HG03103 (cell line): ENCODE data around the gene VAMP1.

Source experiments
- ATAC-seq: cut with Tn5 transposase; IDR thresholded peaks from one replicate; pipeline ENCODE4 v1.9.1; 2021; ENCODE audit warnings: low read depth; ENCODE audit not compliant: unreplicated experiment

The VAMP1 gene

DNA sequence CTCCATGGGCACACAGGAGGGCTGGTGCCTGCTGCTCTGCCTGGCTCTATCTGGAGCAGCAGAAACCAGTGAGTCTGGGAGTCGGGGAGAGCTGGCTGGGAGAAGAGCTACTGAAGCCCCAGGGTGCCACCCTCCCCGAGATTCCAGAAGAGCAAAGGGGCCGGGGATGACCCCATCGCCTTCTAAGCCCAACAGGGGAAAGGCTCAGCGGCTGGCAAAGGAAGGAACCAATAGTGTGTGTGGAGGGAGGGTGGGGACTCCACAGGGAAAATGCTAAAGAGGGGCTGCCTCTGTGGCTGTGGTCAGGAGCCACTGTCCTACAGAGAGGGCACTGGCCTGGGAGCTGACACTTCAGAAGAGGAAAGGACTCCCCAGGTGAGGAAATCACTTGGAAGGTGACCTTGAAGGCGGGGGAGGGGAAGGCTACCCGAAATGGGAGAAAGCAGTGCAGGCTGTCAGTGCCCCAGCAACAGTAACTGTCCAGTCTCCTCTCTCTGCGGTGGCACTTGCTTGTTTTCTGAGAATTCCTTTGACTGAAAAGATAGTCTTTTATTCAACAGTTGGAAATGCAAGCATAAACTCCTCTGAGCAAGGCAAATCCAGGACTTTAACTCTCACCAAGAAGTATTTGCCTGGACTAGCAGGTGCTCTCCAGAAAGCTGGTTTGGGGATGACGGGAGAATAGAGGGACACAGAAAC lies 18.1 kb downstream of the VAMP1 start:
- ATAC-seq = no peak

DNA sequence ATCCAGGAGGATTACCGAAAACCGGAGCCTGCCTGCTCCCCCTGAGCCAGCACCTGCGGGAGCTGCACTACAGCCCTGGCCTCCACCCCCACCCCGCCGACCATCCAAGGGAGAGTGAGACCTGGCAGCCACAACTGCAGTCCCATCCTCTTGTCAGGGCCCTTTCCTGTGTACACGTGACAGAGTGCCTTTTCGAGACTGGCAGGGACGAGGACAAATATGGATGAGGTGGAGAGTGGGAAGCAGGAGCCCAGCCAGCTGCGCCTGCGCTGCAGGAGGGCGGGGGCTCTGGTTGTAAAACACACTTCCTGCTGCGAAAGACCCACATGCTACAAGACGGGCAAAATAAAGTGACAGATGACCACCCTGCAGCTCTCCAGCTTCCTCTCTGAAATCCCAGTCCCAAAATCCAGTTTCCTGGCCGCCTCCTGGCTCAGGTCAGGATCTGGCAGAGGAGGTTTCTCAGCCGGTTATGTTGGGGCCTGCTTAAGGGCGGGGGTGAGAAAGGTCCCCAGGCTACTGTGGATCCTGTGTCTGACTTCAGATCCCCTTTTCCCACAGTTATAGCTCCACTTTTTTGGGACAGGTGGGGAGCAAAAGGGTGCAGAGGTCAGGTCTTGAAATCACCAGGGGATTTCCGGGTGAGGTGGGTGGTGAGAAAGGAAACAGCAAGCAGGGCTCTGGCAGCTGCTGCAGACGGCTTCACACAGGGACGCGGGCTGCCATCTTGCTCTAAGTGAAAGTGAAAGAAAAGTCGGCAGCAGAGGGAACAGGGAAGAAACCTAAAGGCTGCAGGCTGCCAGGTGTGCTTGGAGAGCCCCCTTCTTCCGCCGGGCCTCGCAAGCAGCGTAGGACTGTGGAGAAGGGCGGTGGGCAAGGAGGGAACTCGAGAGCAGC lies 18.9 kb downstream of the VAMP1 start, which contains the start of gene TAPBPL:
TAPBPL (plus strand) TSS at position 695 of the 897 bp plus-strand sequence. CDS start 207 bp downstream, outside the sequence.
- no peak for ATAC-seq

GRCh38 chr12:6450869-6451347 lies 19.6 kb downstream of the VAMP1 start:
- no peak for ATAC-seq

DNA sequence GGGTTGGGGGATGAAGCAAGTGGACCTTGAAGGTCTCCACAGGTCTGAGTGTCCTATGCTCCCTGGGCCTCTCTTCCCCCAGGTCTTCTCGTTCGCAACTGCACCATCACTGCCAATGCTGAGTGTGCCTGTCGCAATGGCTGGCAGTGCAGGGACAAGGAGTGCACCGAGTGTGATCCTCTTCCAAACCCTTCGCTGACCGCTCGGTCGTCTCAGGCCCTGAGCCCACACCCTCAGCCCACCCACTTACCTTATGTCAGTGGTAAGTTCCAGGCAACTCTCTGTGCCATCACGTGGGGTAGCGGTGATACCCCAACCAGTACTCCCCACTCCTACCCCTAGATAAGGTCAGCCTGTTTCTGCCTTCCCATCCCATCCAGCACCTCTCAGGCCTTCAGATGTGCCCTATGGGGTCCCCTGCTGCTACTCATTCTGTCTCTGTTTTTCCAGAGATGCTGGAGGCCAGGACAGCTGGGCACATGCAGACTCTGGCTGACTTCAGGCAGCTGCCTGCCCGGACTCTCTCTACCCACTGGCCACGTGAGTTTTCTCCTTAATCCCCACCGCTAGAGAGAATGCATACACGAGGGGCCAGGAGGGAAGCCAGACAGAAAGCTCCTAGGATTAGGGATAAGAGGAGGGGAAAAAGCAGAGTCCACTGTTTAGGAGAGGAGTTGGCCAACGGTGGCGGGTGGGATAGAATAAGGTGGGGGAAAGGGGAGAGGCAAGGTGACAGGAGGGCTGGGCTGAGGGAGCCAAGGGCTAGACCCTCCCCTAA lies 20.2 kb downstream of the VAMP1 start:
- no peak for ATAC-seq

GRCh38 chr12:6444704-6445688 lies 25.5 kb downstream of the VAMP1 start, which contains the start of gene CD27:
CD27 (plus strand) TSS chr12:6444955; CDS start chr12:6445096, 141 bp downstream.
- ATAC-seq = no peak

GRCh38 chr12:6444031-6444430 lies 26.4 kb downstream of the VAMP1 start:
- ATAC-seq = no peak

- ATAC-seq = no peak
Measured at GRCh38 chr12:6443361-6443983, 27.0 kb downstream of the VAMP1 start.

DNA sequence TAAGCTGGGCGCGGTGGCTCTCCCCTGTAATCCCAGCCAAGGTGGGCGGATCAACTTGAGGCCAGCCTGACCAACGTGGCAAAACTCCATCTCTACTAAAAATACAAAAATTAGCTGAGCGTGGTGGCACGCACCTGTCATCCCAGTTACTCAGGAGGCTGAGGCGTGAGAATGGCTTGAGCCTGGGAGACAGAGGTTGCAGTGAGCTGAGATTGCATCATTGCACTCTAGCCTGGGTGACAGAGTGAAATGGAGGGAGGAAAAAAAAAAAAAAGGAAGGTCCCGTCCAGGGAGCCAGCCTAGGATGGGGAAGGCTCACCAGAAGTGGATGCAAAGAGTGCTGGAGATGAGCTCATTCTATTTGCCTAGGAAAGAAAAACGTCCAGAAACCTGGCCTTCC lies 27.6 kb downstream of the VAMP1 start:
- ATAC-seq = no peak

GRCh38 chr12:6440391-6440790 lies 30.1 kb downstream of the VAMP1 start:
- ATAC-seq = no peak

DNA sequence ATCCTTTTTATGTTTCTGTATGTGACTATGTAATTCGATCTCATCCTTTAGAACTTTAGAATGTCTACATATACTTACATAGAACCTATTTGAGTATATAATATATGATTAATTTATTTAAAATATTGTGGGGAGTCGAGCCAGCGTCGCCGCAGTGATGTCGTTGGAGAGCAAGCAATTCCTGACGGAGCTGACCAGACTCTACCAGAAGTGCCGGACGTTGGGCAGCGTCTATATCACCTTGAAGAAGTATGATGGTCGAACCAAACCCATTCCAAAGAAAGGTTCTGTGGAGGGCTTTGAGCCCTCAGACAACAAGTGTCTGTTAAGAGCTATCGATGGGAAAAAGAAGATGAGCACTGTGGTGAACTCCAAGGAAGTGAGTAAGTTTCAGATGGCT lies 32.1 kb downstream of the VAMP1 start:
- no peak for ATAC-seq

- no peak for ATAC-seq
Measured at GRCh38 chr12:6437586-6437985, 32.9 kb downstream of the VAMP1 start.

- no peak for ATAC-seq
Measured at GRCh38 chr12:6435961-6436715, 34.3 kb downstream of the VAMP1 start.

DNA sequence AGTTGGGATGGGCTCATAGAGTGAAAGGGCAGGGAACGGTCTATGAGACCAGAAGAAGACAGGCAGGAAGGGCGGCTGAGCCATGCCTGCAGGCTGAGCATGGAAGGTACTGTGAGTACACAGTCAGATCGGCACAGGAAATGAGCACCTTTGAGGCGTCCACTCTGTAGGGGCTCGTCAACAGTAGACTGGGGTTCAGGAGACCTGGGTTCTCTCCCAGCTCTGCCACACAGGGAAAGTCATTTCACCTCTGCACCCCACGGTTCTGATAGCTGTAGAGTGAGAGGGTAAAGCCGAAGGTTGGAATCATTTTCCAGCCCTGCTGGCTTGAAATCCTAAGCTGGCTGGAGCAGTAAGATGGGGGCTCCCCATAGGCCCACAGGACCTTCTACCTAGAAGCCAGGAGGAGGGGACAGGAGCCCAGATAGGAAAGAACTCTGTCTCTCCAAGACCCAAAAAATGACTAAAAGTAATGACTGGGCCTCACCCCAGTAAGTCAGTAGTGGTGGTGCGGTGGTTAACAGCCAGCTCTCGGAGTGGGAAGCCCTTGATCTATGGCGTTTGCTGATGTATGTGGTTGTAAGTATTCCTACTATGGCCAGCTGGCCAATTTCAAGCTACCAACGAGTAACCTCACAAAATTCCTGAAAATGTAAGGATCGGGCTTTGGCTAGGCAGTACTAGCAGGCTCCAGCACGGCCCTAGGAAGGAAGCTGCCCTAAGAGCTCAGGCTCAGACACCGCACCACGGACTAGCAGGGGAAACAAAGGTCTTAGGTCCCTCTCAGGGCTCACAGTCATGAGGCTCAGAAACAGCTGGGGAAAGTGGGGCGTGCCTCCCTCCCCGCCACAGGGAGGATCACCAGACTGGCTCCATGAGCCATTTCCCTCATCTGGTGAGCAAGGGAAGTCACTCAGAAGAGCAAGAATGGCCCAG lies 36.0 kb downstream of the VAMP1 start:
- ATAC-seq = no peak

GRCh38 chr12:6432991-6433390 lies 37.5 kb downstream of the VAMP1 start:
- no peak for ATAC-seq

DNA sequence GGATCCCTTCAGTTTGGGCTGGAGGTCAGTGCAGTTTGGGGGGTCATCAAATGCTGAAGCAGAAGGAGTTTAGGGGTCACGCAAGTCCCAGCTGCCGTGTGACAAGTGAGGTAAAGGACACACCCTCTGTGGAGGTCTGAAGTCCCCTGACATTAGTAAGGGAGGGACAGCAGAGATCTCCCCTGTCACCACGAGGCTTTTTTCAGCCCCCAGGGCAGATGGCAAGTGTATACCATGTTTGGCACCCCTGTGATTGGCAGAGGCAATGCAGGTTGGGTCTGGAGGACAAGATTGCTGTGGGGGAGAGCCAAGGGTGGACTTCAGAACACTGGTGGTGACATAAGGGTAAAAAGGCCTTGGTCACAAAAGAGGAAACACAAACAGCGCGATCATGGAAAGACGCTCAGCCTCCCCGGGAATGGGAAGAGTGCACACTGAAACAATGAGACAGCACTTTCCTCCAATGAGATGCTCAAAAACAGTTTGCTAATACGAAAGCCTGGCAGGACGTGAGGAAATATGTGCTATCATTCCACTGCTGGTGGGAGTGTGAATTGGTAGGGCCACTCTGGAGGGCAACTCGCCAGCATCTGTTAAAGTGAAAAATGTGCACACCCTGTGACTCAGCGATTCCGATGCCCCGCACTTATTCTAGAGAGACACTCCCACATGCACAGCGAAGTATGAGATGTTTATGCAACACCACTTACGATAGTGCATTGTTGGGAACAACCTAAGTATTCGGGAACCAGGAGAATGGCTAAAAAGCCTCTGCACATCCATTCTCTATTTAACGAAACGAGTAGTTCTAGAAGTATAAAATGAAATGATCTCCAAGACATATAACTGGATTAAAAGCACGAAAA lies 40.1 kb downstream of the VAMP1 start:
- no peak for ATAC-seq

DNA sequence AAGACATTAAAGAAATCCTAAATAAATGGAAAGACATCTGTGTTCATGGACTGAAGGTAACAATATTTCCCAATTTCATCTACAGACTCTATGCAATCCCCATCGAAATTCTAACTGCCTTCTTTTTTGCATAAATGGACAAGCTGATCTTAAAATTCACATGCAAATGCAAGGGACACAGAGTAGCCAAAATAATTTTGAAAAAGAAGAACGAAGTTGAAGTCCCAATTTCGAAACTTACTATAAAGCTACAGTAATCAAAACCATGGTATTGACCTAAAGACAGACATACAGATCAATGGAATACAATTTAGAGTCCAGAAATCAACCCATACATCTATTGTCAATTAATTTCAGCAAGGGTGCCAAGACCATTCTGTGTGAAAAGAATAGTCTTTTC lies 42.2 kb downstream of the VAMP1 start:
- ATAC-seq = no peak
